Measurements from ENCODE around the gene C1orf122. TPM values are rescaled to one million over a fixed set of nuclear protein-coding genes. Genes with fewer than 3 reads are reported as not detected.

The C1orf122 gene
- total RNA-seq, 1 donor from 2014 or later, result 10.9 TPM

DNA sequence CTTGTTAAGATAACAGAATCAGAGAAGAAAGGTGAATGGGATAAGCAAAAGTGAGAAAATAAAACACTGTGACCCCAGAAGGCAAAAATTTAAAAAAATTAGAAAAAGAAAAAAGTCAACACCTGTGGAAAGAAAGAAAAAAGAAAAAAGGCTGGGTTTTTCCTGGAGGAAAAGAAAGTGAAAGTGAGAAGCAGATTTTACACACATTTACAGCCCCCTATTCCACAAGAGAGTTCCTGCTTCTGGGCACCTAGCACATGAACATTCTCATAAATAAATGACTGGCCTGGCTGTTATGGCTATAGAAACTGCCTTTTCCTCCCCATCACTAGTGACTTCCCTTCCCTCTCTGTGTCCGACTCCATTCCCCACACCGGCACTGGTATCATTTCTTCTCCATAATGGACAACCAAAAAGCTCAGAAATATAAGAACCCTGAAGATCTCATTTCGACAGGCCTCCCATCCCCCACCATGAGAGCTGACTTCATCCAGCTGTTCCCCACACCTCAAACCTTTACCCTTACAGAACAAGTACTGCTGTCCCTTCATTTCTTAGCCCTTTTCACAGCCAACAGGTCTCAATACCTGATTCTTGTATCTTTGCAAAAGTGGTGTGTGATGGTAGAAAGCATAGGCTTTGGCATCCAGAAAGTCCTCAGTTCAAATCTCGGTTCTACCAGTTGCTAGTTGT is 39.2 kb downstream of the C1orf122 start:
- no peak for DNase-seq

DNA sequence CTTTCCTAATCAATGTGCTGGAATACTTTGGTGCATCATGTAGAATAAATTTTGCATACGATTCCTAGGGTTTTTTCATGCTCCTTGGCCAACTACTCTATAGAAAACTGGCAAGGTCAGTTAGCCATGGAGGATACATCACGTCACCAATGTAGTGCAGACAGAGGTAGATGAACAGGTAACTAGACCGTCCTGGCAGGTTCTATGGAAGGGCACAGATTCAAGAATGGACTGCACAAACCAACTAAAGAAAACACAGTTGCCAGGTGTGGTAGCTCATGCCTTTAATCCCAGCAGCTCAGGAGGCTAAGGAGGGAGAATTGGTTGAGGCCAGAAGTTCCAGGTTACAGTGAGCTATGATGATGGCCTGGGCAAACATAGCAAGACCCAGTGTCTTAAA is 41.9 kb downstream of the C1orf122 start:
- DNase-seq, result no peak

DNA sequence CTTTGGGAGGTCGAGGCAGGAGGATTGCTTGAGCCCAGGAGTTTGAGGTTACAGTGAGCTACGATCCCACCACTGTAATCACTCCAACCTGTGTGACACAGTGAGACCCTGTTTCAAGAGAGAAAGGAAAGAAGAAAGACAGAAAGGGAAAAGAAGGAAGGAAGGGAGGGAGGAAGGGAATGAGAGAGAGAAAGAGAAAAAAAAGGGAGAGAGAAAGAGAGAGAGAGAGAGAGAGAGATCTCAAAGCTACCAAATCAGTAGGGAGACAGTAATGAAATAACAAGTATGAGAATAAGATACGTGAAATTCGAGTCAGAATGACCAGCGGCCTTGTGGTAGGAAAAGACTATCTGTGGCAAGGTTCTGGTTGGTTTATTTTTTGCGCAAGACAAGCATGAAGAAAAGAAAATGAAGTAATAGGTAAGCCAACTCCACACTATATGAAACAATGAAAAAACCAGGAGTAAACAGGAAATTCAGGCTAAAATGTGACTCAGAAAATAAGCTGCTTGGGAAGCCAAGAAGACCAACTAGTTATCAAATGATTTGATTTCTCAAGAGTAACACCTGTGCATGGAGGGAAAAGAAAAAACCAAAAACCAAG is 42.9 kb downstream of the C1orf122 start:
- no peak for DNase-seq

DNA sequence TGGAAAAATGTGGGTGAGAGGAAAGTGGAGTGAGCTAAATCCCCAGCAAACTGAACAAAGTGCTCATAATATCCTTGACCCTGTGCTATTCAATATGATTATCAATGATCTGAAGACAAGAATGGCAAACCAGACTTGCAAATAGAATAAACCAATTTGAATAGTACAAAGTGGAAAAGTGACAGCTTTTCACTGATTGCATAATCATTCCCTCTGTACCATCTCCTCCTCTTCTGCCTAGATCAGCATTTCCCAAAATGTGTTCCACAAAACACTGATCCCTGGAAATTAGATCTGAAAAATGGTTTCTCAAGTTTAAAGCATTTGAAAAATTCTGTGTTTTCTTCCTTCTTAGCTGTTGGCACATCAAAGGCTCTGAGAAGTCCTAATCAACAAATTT is 43.7 kb downstream of the C1orf122 start:
- no peak for DNase-seq

DNA sequence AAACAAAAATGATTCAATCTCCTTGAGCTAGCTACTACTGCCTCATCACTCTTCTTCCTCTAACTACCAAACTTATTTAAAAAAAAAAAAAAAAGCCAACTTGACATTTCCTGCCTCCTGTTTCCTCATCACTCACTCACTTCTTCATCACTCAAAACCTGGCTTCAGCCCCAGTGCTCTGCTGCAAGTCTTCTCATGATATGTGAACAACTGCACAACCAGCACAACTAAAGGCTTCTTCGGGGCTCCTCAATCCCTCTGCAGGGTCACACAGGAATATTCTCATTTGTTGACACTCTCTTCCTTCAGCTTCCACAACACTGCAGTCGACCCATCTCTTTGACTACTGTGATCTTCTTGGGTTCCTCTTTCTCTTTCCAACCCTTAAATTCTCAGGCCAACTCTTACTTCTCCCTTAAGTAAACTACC is 44.2 kb downstream of the C1orf122 start:
- no peak for DNase-seq

DNA sequence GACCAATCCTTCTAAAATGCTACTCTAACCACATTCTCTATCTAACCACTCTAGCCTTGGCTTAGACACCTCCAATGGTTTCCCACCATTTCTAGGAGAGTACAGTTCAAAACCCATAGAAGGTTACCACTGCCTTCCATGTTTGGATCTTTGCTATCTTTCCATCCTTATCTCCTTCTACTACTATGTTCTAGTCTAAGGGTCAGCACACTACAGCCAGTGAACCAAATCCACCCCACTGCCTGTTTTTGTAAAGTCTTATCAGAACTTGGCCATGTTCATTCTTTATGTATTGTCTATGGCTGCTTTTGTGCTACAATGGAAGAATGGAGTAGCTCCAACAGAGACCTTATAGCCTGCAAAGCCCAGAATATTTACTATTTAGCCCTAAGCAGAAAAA is 45.6 kb downstream of the C1orf122 start:
- no peak for DNase-seq

DNA sequence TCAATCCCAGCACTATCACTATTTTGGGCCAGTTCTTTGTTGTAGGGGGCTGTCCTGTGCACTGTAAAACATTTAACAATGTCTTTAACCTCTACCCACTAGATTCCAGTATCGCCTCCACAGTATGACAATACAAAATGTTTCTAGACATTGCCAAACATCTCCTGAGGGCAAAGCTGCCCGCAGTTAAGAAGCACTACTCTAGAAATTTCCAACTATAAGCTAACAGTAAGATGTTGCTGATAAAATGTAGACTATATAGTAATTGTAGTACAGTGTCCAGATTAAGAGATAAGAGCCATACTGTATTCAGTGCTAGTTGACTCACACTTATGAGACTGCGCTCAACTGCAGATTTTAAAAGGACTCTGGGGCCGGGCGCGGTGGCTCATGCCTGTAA is 46.8 kb downstream of the C1orf122 start:
- DNase-seq, result no peak

Other genes with a start within 250 kb of the C1orf122 start
- 70.7 TPM for gene GNL2, start 211.9 kb upstream of the C1orf122 start, total RNA-seq
- 10.4 TPM for gene RSPO1, start 172.9 kb upstream of the C1orf122 start, total RNA-seq
- 3.3 TPM for gene CDCA8, start 115.3 kb upstream of the C1orf122 start, total RNA-seq
- gene EPHA10, start 42.7 kb upstream of the C1orf122 start, total RNA-seq, result 0.49 TPM
- gene MANEAL, start 13.9 kb upstream of the C1orf122 start, total RNA-seq, result 3.5 TPM
- gene YRDC, start 418 bp downstream of the C1orf122 start, total RNA-seq, result 10.8 TPM
- 4.7 TPM for gene MTF1, start 51.8 kb downstream of the C1orf122 start, total RNA-seq
- gene INPP5B, start 139.3 kb downstream of the C1orf122 start, total RNA-seq, result 16.0 TPM
- 64.1 TPM for gene SF3A3, start 182.2 kb downstream of the C1orf122 start, total RNA-seq
- 23.4 TPM for gene FHL3, start 197.7 kb downstream of the C1orf122 start, total RNA-seq
- 38.6 TPM for gene UTP11, start 204.9 kb downstream of the C1orf122 start, total RNA-seq
- gene POU3F1, start 239.0 kb downstream of the C1orf122 start, total RNA-seq, result 3.6 TPM

All from skin of body (tissue), 2 donors.